T1000 (cell line): ENCODE measurements around the gene BMP4.

Experiments used
- DNase-seq: peaks from one replicate; lab custom pipeline; 2025; ENCODE audit warnings: mixed read lengths; lab: John Stamatoyannopoulos, UW

The BMP4 gene

GRCh38 chr14:53946404-53947093, 10.1 kb downstream of the BMP4 start:
- no peak for DNase-seq

GRCh38 chr14:53946071-53946403, 10.6 kb downstream of the BMP4 start:
- no peak for DNase-seq

GRCh38 chr14:53943751-53944083, 12.9 kb downstream of the BMP4 start:
- DNase-seq, result no peak

GRCh38 chr14:53942970-53943750, 13.5 kb downstream of the BMP4 start:
- no peak for DNase-seq

GRCh38 chr14:53938136-53938837, 18.3 kb downstream of the BMP4 start:
- no peak for DNase-seq

- DNase-seq, result no peak
Observed at GRCh38 chr14:53934778-53935414, 21.7 kb downstream of the BMP4 start.

- no peak for DNase-seq
Observed at GRCh38 chr14:53932966-53933365, 23.7 kb downstream of the BMP4 start.

GRCh38 chr14:53929871-53930715, 26.5 kb downstream of the BMP4 start:
- DNase-seq, result no peak

GRCh38 chr14:53927171-53927570, 29.5 kb downstream of the BMP4 start:
- DNase-seq, result peak; percentile 12

GRCh38 chr14:53925201-53925766, 31.3 kb downstream of the BMP4 start:
- no peak for DNase-seq

GRCh38 chr14:53924753-53925152, 31.9 kb downstream of the BMP4 start:
- no peak for DNase-seq

GRCh38 chr14:53921027-53921426, 35.6 kb downstream of the BMP4 start:
- no peak for DNase-seq

GRCh38 chr14:53916239-53916638, 40.4 kb downstream of the BMP4 start:
- DNase-seq, result no peak

- no peak for DNase-seq
Observed at GRCh38 chr14:53915364-53916014, 41.1 kb downstream of the BMP4 start.

GRCh38 chr14:53912021-53912420, 44.6 kb downstream of the BMP4 start:
- DNase-seq, result no peak

- DNase-seq, result no peak
Observed at GRCh38 chr14:53908416-53908815, 48.2 kb downstream of the BMP4 start.

GRCh38 chr14:53902307-53902706, 54.3 kb downstream of the BMP4 start:
- no peak for DNase-seq

- no peak for DNase-seq
Observed at GRCh38 chr14:53900499-53900898, 56.1 kb downstream of the BMP4 start.
